ENCODE results near the gene GALNT10. TPM values are rescaled to one million over a fixed set of nuclear protein-coding genes. Genes with fewer than 3 reads are reported as not detected.

The GALNT10 gene
- total and polyA plus RNA-seq, 10 of the 15 experiments (the other 5 are each of a cell fraction or from before 2014, with no cell fraction given) = 3.9 to 35.4 (median 15.5) TPM

GRCh38 chr5:154409230-154409840, 218.8 kb downstream of the GALNT10 start (continued):
- TF ChIP-seq POLR2AphosphoS2 (IDR thresholded peaks at IDR 0.05; ENCODE audit: low read depth, low read length) (no peak), ZNF24 (IDR thresholded peaks at IDR 0.05) (no peak), ZBTB40 (IDR thresholded peaks at IDR 0.05; ENCODE audit: borderline replicate concordance) (no peak), HDAC2 (IDR thresholded peaks at IDR 0.05) (no peak), EP300 (IDR thresholded peaks at IDR 0.05; ENCODE audit: borderline replicate concordance in 1 of 2, control insufficient read depth in 1 of 2, low read depth in 2 of 2, low read length in 2 of 2) (no peak)

DNA sequence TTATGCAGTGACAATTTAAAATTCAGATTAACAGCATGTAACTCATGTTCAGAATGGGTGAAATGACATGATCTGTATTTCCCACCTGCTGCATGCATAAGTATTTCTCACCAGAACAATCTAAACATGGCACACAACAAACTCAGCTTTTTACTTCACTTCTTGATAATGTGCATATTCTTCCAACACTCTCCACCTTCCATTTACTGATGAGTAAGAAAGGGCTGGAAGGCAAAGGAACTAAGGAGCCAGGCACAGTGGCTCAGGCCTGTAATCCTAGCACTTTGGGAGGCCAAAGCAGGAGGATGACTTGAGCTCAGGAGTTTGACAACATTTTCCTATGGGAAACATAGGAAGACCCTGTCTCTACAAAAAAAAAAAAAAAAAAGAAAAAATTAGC, 219.5 kb downstream of the GALNT10 start:
- BruUV-seq (replicated peaks) = no TSS peak
- ATAC-seq = no peak
- ChIA-PET CTCF (interaction anchor here (0.6 to 4.2 kb wide), 2 partner anchors 16 to 338 kb away, joined by 4 to 21 read pairs; no protein-coding TSS in a partner anchor), RAD21 (ENCODE audit: unreplicated experiment) (interaction anchor here (1.2 kb wide), 1 partner anchor 337 kb away, joined by 3 read pairs; no protein-coding TSS in a partner anchor), POLR2A (interaction anchor here (0.6 kb wide), 1 partner anchor 12 kb away, joined by 4 read pairs; no protein-coding TSS in a partner anchor), SMC1A (ENCODE audit: uncharacterized antibody, unreplicated experiment) (interaction anchor here (7.5 kb wide), 1 partner anchor 335 kb away, joined by 129 read pairs; no protein-coding TSS in a partner anchor)
- H3K9me3 ChIP-seq (replicated peaks; ENCODE audit: control insufficient read depth, insufficient read depth, low read length) = no peaks in the 10 kb centered on the region
- FAIRE-seq = no peak
- no peak overlapping the region for H3K27ac ChIP-seq (ENCODE audit: control insufficient read depth, insufficient read depth)
- H2AFZ ChIP-seq (ENCODE audit: control insufficient read depth, low read depth, low read length) = no peak overlapping the region
- no peak overlapping the region for H3K9ac ChIP-seq (ENCODE audit: control insufficient read depth, insufficient read depth, low read length)
- intact Hi-C loops (cut with micrococcal nuclease; ENCODE audit: unreplicated experiment) (no loop called here), in situ Hi-C loops (cut with MboI) (no loop called here)
- no peak overlapping the region for H3K4me2 ChIP-seq (ENCODE audit: control insufficient read depth, insufficient read depth)
- H3K4me3 ChIP-seq = no peak overlapping the region
- peaks cover under 1% of the 10 kb centered on the region; the same call in 1 of the 2 replicates for H3K4me1 ChIP-seq (ENCODE audit: control insufficient read depth, insufficient read depth, low read length)
- no peaks in the 10 kb centered on the region for H4K20me1 ChIP-seq (ENCODE audit: control insufficient read depth, insufficient read depth)
- H3K36me3 ChIP-seq (ENCODE audit: control insufficient read depth in 2 of 2, insufficient read depth in 2 of 2, low read length in 1 of 2) = peaks cover 0 to 9% of the 10 kb centered on the region in 2 experiments; a peak in 2 of 4 replicates
- no peak for DNase-seq (ENCODE audit: low read depth, low spot score)
- H3K27me3 ChIP-seq (replicated peaks in 1 of 2; ENCODE audit: control insufficient read depth in 2 of 2, insufficient read depth in 2 of 2, low read length in 1 of 2) = no peaks in the 10 kb centered on the region
- no peaks in the 10 kb centered on the region for H3K79me2 ChIP-seq (ENCODE audit: control insufficient read depth, insufficient read depth, low read length)
- TF ChIP-seq, protein P1, sequence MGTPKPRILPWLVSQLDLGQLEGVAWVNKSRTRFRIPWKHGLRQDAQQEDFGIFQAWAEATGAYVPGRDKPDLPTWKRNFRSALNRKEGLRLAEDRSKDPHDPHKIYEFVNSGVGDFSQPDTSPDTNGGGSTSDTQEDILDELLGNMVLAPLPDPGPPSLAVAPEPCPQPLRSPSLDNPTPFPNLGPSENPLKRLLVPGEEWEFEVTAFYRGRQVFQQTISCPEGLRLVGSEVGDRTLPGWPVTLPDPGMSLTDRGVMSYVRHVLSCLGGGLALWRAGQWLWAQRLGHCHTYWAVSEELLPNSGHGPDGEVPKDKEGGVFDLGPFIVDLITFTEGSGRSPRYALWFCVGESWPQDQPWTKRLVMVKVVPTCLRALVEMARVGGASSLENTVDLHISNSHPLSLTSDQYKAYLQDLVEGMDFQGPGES (IDR thresholded peaks at IDR 0.05) = no peak
- TF ChIP-seq, protein P2, sequence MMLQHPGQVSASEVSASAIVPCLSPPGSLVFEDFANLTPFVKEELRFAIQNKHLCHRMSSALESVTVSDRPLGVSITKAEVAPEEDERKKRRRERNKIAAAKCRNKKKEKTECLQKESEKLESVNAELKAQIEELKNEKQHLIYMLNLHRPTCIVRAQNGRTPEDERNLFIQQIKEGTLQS (IDR thresholded peaks at IDR 0.05; ENCODE audit: borderline replicate concordance, extremely low read depth, low read depth, low read length) = no peak
- TF ChIP-seq E2F4 (IDR thresholded peaks at IDR 0.05; ENCODE audit: low read depth, low read length) (no peak), CHD2 (IDR thresholded peaks at IDR 0.05; ENCODE audit: borderline replicate concordance, low read depth, low read length) (no peak), RAD51 (IDR thresholded peaks at IDR 0.05) (no peak), NBN (IDR thresholded peaks at IDR 0.05) (no peak), ZNF622 (IDR thresholded peaks at IDR 0.05) (no peak)
- TF ChIP-seq, protein P3, sequence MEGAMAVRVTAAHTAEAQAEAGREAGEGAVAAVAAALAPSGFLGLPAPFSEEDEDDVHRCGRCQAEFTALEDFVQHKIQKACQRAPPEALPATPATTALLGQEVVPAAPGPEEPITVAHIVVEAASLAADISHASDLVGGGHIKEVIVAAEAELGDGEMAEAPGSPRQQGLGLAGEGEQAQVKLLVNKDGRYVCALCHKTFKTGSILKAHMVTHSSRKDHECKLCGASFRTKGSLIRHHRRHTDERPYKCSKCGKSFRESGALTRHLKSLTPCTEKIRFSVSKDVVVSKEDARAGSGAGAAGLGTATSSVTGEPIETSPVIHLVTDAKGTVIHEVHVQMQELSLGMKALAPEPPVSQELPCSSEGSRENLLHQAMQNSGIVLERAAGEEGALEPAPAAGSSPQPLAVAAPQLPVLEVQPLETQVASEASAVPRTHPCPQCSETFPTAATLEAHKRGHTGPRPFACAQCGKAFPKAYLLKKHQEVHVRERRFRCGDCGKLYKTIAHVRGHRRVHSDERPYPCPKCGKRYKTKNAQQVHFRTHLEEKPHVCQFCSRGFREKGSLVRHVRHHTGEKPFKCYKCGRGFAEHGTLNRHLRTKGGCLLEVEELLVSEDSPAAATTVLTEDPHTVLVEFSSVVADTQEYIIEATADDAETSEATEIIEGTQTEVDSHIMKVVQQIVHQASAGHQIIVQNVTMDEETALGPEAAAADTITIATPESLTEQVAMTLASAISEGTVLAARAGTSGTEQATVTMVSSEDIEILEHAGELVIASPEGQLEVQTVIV (IDR thresholded peaks at IDR 0.05; ENCODE audit: borderline replicate concordance, partially characterized antibody) = no peak
